ENCODE measurements around the gene BRD2. TPM values are rescaled to one million over a fixed set of nuclear protein-coding genes. Genes with fewer than 3 reads are reported as not detected.

BRD2 gene
- total RNA-seq, 4 donors from 2014 or later, result 97.5 to 130 (median 119) TPM

DNA sequence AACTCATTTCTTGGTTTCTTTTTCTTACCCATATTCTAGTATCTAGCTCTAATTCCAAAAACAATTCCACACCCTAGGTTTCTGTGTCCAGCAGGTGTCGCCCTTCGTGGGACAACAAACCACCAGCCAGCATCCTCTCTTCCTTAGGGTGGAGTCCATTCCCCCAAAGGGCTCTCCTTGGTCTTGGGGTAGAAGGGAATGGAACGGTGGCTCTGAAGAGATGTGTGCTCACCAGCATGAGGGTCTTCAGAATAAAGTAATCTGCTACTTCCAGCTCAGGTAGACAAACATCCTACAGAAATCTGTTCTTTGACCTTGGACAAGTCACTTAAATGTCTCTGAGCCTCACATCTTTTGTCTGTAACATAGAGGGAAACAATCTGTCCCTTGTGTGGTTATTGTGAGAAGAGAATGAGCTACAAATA, 34.7 kb upstream of the BRD2 start:
- TF ChIP-seq POLR2A (IDR thresholded peaks at IDR 0.05), result no peak
- TF ChIP-seq, protein P1, sequence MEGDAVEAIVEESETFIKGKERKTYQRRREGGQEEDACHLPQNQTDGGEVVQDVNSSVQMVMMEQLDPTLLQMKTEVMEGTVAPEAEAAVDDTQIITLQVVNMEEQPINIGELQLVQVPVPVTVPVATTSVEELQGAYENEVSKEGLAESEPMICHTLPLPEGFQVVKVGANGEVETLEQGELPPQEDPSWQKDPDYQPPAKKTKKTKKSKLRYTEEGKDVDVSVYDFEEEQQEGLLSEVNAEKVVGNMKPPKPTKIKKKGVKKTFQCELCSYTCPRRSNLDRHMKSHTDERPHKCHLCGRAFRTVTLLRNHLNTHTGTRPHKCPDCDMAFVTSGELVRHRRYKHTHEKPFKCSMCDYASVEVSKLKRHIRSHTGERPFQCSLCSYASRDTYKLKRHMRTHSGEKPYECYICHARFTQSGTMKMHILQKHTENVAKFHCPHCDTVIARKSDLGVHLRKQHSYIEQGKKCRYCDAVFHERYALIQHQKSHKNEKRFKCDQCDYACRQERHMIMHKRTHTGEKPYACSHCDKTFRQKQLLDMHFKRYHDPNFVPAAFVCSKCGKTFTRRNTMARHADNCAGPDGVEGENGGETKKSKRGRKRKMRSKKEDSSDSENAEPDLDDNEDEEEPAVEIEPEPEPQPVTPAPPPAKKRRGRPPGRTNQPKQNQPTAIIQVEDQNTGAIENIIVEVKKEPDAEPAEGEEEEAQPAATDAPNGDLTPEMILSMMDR (IDR thresholded peaks at IDR 0.05), result peak in 1 of 3 donors; percentile 50
- no peak overlapping the region for H3K4me3 ChIP-seq (ENCODE audit: low read depth, poor library complexity, severe bottlenecking)
- 0% methylated on average over 3 of the region's 3 CpGs for WGBS, 2 donors
- peak; percentile 80 to 94 for DNase-seq (ENCODE audit: low spot score in 2 of 2)
- intact Hi-C loops (cut with DNase I; ENCODE audit: low total_unique reads), result no loop called here

DNA sequence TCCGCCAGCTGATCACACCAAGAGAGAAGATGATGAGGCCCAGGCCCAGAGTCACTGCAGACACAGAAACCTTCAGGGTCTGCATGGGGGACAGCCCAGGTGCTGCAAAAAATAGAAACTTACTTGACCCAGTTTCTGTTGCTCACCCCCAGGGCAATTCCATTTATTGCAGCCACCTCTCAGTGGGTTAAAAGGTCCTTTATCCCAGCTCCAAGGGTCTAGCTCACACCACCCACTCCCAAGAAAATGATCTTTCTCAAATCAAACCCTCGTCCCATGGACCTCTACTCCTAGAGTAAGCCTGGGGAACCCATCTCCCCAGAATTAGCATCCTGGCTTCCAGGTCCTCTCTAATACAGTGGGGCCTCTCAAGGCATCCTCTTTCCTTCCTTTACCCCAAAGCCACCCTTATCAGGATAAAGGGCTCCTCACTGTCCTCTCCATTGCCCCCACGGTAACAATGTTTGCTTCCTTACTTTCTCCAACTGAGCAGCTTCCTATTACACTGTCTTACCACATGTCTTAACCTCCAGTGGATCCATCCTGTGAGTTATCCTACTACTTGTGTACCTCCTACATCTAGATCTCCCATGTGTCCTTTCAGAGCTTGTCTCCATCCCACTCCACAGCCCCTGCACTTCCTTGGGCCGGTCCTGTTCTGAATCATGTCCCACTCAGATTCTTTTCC, 32.7 kb upstream of the BRD2 start:
- H3K4me3 ChIP-seq (ENCODE audit: low read depth, poor library complexity, severe bottlenecking), result no peak overlapping the region
- WGBS, 2 donors, result 86 to 94% methylated on average over 4 of the region's 4 CpGs
- no peak for TF ChIP-seq POLR2A (IDR thresholded peaks at IDR 0.05)
- TF ChIP-seq, protein P1 (IDR thresholded peaks at IDR 0.05), result no peak
- no peak for DNase-seq (ENCODE audit: low spot score in 2 of 2)
- intact Hi-C loops (cut with DNase I; ENCODE audit: low total_unique reads), result loop anchor here (5.0 kb wide), 1 partner anchor 42 kb away; no protein-coding TSS in a partner anchor

DNA sequence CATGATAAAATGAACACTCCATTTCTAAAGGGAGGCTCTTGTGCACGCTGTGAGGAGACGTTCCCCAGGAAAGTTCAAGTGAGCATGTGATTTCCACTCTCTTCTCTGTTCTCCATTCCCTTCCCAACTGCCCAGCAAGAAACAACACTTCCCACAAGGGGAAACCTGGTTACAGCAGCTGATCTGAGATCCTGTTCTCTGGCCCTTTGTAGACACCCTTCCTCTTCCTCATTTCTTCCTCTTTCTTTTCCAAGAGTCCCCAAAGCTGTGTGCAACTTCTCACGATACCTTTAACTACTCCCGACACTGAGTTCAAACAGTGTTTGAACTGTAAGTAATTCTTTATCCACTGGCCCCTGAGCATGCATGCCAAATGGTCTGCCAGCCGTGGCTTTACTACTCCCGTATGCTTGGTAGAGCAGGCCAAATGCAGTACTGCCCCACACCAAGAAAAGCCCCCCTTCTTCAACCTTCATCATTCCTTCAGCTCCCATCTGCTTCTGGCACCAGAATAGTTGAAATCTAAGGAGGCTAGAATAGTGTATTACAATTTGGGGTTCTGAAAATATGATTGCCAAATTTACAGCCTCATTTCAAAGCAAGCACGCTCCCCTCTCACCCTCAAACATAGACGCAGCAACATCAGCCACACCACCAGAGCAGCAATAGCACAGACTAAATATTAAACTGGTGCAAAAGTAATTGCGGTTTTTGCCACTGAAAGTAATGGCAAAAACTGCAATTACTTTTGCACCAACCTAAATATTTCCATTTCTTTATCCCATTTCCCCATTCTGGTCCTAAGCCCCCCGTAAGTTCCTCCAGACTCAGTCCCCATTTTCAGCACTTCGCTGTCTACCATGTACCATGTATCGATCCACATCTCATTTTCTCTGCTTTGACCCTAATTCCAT, 31.9 kb upstream of the BRD2 start:
- H3K4me3 ChIP-seq (ENCODE audit: low read depth, poor library complexity, severe bottlenecking), result no peak overlapping the region
- TF ChIP-seq, protein P1 (IDR thresholded peaks at IDR 0.05), result no peak
- TF ChIP-seq POLR2A (IDR thresholded peaks at IDR 0.05), result no peak
- WGBS, 2 donors, result 72 to 77% methylated on average over 12 of the region's 12 CpGs
- no peak for DNase-seq (ENCODE audit: low spot score in 2 of 2)
- intact Hi-C loops (cut with DNase I; ENCODE audit: low total_unique reads), result loop anchor here (5.0 kb wide), 1 partner anchor 41 kb away; no protein-coding TSS in a partner anchor

DNA sequence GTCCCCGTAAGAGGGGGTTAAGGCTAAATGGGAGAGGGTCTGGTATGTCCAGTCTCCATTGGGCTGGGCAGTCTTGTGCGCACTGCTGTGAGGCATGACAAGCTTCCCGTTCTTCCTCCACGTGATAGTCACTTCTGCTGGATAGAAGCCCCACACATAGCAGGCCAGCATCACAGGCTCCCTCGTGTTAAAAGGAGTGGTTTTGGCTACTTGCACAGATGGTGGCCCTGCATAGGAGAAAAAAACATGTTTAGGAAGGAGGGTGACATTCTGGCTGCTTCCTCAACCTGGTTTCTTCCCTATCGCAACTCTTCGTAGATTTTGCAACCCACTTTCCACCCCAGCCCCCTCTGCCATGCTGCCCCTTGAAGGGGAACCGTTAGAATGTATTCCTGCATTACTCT, 31.2 kb upstream of the BRD2 start:
- H3K4me3 ChIP-seq (ENCODE audit: low read depth, poor library complexity, severe bottlenecking), result no peak overlapping the region
- intact Hi-C loops (cut with DNase I; ENCODE audit: low total_unique reads), result loop anchor here (5.0 kb wide), 1 partner anchor 40 kb away; no protein-coding TSS in a partner anchor
- TF ChIP-seq, protein P1 (IDR thresholded peaks at IDR 0.05), result no peak
- no peak for TF ChIP-seq POLR2A (IDR thresholded peaks at IDR 0.05)
- DNase-seq (ENCODE audit: low spot score in 2 of 2), result no peak
- whole genome bisulfite sequencing, 2 donors, result 71 to 79% methylated on average over 8 of the region's 8 CpGs

DNA sequence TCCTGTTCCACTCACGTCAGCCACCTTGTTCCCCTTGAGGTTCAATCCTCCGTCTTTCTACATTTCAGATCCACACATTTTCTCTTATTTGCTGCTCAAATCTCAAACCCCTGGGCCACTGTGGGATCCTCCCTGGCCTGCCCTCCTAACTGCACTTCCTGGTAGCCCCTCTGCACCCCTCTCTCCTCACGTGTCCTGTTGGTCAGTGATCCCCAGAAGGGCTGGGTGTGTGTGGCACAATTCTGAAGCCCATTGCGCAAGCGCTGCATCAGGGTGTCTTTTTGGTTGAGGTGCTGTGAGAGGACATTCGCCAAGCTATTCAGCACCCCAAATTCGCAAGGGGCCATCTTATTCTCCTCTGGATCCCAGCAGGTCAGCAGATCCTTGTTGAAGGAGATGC, 29.9 kb upstream of the BRD2 start:
- TF ChIP-seq, protein P1 (IDR thresholded peaks at IDR 0.05), result no peak
- no peak for TF ChIP-seq POLR2A (IDR thresholded peaks at IDR 0.05)
- no peak overlapping the region for H3K4me3 ChIP-seq (ENCODE audit: low read depth, poor library complexity, severe bottlenecking)
- DNase-seq (ENCODE audit: low spot score in 2 of 2), result no peak
- whole genome bisulfite sequencing, 2 donors, result 89 to 93% methylated on average over 7 of the region's 7 CpGs
- intact Hi-C loops (cut with DNase I; ENCODE audit: low total_unique reads), result loop anchor here (5.0 kb wide), 1 partner anchor 39 kb away; no protein-coding TSS in a partner anchor
